HEK293 (cell line): ENCODE results near the gene AKAP5.

Source experiments
- GFI1B ChIP-seq: fragments of 450-650 bp; formaldehyde crosslinking; IDR thresholded peaks from 2 replicates; pipeline ENCODE4 v1.5.1; 2016; ENCODE audit warnings: missing biosample characterization, missing genetic modification characterization
- GLI4 ChIP-seq: fragments of 450-650 bp; formaldehyde crosslinking; IDR thresholded peaks from 2 replicates; pipeline ENCODE4 v1.5.1; 2016; ENCODE audit warnings: missing biosample characterization, missing genetic modification characterization
- GLIS2 ChIP-seq: fragments of 450-650 bp; formaldehyde crosslinking; IDR thresholded peaks from 2 replicates; pipeline ENCODE4 v1.5.1; 2016; ENCODE audit warnings: missing biosample characterization, missing genetic modification characterization
- HOXA7 ChIP-seq: sonication (generic); formaldehyde crosslinking; IDR thresholded peaks from 2 replicates; pipeline ENCODE4 v1.8.1; 2022; ENCODE audit warnings: missing genetic modification reagents, borderline replicate concordance
- KLF1 ChIP-seq: fragments of 450-650 bp; formaldehyde crosslinking; IDR thresholded peaks from 2 replicates; pipeline ENCODE4 v1.5.1; 2016; ENCODE audit warnings: missing biosample characterization, missing genetic modification characterization
- KLF10 ChIP-seq: fragments of 450-650 bp; IDR thresholded peaks from 2 replicates; pipeline ENCODE4 v1.5.1; 2018; ENCODE audit warnings: missing biosample characterization, mild to moderate bottlenecking, missing genetic modification characterization
- KLF7 ChIP-seq: fragments of 450-650 bp; formaldehyde crosslinking; IDR thresholded peaks from 2 replicates; pipeline ENCODE4 v1.5.1; 2016; ENCODE audit warnings: missing biosample characterization, missing genetic modification characterization, borderline replicate concordance
- PRDM1 ChIP-seq: fragments of 450-650 bp; formaldehyde crosslinking; IDR thresholded peaks from 2 replicates; pipeline ENCODE4; 2016; ENCODE audit warnings: missing biosample characterization, missing genetic modification characterization
- SCRT1 ChIP-seq: fragments of 450-650 bp; formaldehyde crosslinking; IDR thresholded peaks from 2 replicates; pipeline ENCODE4 v1.5.1; 2016; ENCODE audit warnings: missing biosample characterization, missing genetic modification characterization, borderline replicate concordance
- SCRT2 ChIP-seq: fragments of 450-650 bp; formaldehyde crosslinking; IDR thresholded peaks from 2 replicates; pipeline ENCODE4 v1.5.1; 2016; ENCODE audit warnings: missing biosample characterization, missing genetic modification characterization
- SP2 ChIP-seq: fragments of 450-650 bp; formaldehyde crosslinking; IDR thresholded peaks from 2 replicates; pipeline ENCODE4 v1.5.1; 2016; ENCODE audit warnings: missing biosample characterization, missing genetic modification characterization
- ZBTB20 ChIP-seq: fragments of 450-650 bp; formaldehyde crosslinking; IDR thresholded peaks from 2 replicates; pipeline ENCODE4 v1.5.1; 2016; ENCODE audit warnings: missing biosample characterization, missing genetic modification characterization
- ZFP37 ChIP-seq: fragments of 450-650 bp; formaldehyde crosslinking; IDR thresholded peaks from 2 replicates; pipeline ENCODE4 v1.5.1; 2016; ENCODE audit warnings: missing biosample characterization, missing genetic modification characterization
- ZNF146 ChIP-seq: fragments of 450-650 bp; formaldehyde crosslinking; IDR thresholded peaks from 2 replicates; pipeline ENCODE4 v1.5.1; 2016; ENCODE audit warnings: missing biosample characterization, missing genetic modification characterization
- ZNF223 ChIP-seq: fragments of 450-650 bp; formaldehyde crosslinking; IDR thresholded peaks from 2 replicates; pipeline ENCODE4 v1.5.1; 2016; ENCODE audit warnings: missing biosample characterization, missing genetic modification characterization
- ZNF311 ChIP-seq: fragments of 450-650 bp; formaldehyde crosslinking; IDR thresholded peaks from 2 replicates; pipeline ENCODE4 v1.5.1; 2017; ENCODE audit warnings: missing biosample characterization, missing genetic modification characterization, borderline replicate concordance
- ZNF366 ChIP-seq: fragments of 450-650 bp; formaldehyde crosslinking; conservative IDR thresholded peaks from 2 replicates; pipeline ENCODE4 v1.5.1; 2016; ENCODE audit warnings: missing biosample characterization, missing genetic modification characterization
- ZNF555 ChIP-seq: fragments of 450-650 bp; formaldehyde crosslinking; conservative IDR thresholded peaks from 2 replicates; pipeline ENCODE4 v1.5.1; 2017; ENCODE audit warnings: missing biosample characterization, mild to moderate bottlenecking, missing genetic modification characterization, inconsistent platforms
- ZNF707 ChIP-seq: fragments of 450-650 bp; formaldehyde crosslinking; IDR thresholded peaks from 2 replicates; pipeline ENCODE4 v1.5.1; 2016; ENCODE audit warnings: missing biosample characterization, missing genetic modification characterization
- TF ChIP-seq, protein P1 (sequence below): fragments of 450-650 bp; formaldehyde crosslinking; IDR thresholded peaks from 2 replicates; pipeline ENCODE4 v1.5.1; 2016; ENCODE audit warnings: missing biosample characterization, missing genetic modification characterization
- TF ChIP-seq, protein P2 (sequence below): fragments of 450-650 bp; formaldehyde crosslinking; IDR thresholded peaks from 2 replicates; pipeline ENCODE4 v1.5.1; 2017; ENCODE audit warnings: missing biosample characterization, missing genetic modification characterization
- TF ChIP-seq, protein P3 (sequence below): fragments of 450-650 bp; IDR thresholded peaks from 2 replicates; pipeline ENCODE4 v1.5.1; 2018; ENCODE audit warnings: missing biosample characterization, mild to moderate bottlenecking, missing genetic modification characterization
- TF ChIP-seq, protein P4 (sequence below): fragments of 450-650 bp; formaldehyde crosslinking; IDR thresholded peaks from 2 replicates; pipeline ENCODE4 v1.5.1; 2016; ENCODE audit warnings: missing biosample characterization, missing genetic modification characterization
- TF ChIP-seq, protein P5 (sequence below): fragments of 450-650 bp; formaldehyde crosslinking; IDR thresholded peaks from 2 replicates; pipeline ENCODE4 v1.5.1; 2016; ENCODE audit warnings: missing biosample characterization, missing genetic modification characterization, borderline replicate concordance
- TF ChIP-seq, protein P6 (sequence below): fragments of 450-650 bp; formaldehyde crosslinking; IDR thresholded peaks from 2 replicates; pipeline ENCODE4 v1.5.1; 2016; ENCODE audit warnings: missing biosample characterization, missing genetic modification characterization

The AKAP5 gene

DNA sequence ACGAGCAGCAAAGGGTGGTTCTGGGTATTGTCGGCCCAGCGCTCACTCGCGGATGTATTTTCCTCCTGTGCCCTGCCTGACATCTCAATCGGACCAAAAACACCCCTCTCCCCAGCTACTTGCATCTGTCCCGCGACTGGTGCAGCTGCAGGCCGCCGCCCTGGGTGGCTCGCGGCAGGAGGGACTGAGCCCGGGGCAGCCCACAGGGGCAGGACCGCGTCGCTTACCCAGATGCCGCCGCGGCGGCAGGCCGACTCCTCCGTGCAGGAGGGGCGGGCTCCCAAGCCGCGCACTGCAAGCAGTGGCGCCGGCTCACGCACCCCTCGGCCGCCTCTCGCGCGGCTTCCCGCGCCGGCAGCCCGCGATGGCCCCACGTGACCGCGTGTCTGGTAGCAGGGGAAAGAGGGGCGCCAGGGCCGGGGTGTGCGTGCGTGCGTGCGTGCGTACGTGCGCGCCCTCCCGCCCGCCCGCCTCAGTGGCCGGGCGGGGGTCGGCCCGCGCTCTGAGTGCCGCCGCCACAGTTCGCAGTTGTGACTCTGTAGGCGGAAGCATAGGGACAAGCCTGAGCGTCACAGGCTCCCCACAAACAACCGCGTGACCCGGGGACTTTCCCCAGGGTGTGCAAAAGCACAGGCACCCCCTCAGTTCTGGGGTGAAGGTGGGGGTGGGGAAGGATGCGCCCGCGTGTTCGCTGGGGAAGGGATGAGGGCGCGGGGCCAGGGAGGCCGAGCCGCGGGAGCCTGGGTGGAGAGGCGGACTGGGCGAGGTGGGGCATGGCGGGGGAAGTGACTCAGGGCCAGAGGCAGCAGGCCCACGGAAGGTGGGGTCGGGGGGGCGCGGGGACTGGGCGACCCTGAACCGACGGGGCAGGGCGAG lies 38.4 kb downstream of the AKAP5 start, which contains the start of gene ZBTB25 (continued):
- TF ChIP-seq, protein P1, sequence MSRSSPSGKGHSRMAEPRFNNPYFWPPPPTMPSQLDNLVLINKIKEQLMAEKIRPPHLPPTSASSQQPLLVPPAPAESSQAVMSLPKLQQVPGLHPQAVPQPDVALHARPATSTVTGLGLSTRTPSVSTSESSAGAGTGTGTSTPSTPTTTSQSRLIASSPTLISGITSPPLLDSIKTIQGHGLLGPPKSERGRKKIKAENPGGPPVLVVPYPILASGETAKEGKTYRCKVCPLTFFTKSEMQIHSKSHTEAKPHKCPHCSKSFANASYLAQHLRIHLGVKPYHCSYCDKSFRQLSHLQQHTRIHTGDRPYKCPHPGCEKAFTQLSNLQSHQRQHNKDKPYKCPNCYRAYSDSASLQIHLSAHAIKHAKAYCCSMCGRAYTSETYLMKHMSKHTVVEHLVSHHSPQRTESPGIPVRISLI (tag by site-specific recombination): no peak
- 0 out of 2 replicates have a peak, but pooled peaks have one; percentile 39 for TF ChIP-seq KLF10 (tag by site-specific recombination)
- no peak for TF ChIP-seq HOXA7
- no peak for TF ChIP-seq SCRT1 (tag by site-specific recombination)
- peak; percentile 72 for TF ChIP-seq SP2 (tag by site-specific recombination)
- TF ChIP-seq, protein P2, sequence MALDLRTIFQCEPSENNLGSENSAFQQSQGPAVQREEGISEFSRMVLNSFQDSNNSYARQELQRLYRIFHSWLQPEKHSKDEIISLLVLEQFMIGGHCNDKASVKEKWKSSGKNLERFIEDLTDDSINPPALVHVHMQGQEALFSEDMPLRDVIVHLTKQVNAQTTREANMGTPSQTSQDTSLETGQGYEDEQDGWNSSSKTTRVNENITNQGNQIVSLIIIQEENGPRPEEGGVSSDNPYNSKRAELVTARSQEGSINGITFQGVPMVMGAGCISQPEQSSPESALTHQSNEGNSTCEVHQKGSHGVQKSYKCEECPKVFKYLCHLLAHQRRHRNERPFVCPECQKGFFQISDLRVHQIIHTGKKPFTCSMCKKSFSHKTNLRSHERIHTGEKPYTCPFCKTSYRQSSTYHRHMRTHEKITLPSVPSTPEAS (tag by site-specific recombination): peak; percentile 35; the same call in 1 of the 2 replicates
- TF ChIP-seq, protein P3, sequence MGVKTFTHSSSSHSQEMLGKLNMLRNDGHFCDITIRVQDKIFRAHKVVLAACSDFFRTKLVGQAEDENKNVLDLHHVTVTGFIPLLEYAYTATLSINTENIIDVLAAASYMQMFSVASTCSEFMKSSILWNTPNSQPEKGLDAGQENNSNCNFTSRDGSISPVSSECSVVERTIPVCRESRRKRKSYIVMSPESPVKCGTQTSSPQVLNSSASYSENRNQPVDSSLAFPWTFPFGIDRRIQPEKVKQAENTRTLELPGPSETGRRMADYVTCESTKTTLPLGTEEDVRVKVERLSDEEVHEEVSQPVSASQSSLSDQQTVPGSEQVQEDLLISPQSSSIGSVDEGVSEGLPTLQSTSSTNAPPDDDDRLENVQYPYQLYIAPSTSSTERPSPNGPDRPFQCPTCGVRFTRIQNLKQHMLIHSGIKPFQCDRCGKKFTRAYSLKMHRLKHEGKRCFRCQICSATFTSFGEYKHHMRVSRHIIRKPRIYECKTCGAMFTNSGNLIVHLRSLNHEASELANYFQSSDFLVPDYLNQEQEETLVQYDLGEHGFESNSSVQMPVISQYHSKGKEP (tag by site-specific recombination): peak; percentile 44; the same call in 1 of the 2 replicates
- TF ChIP-seq ZFP37 (tag by site-specific recombination): peak; percentile 38; the same call in 1 of the 2 replicates
- TF ChIP-seq ZNF366 (tag by site-specific recombination): no peak; the same call in 1 of the 2 replicates
- peak; percentile 79; the same call in 1 of the 2 replicates for TF ChIP-seq GLI4 (tag by site-specific recombination)
- TF ChIP-seq GLIS2 (tag by site-specific recombination): peak; percentile 26; the same call in 1 of the 2 replicates
- TF ChIP-seq KLF1 (tag by site-specific recombination): peak; percentile 80; the same call in 1 of the 2 replicates
- TF ChIP-seq ZNF146 (tag by site-specific recombination): 0 out of 2 replicates have a peak, but pooled peaks have one; percentile 17
- TF ChIP-seq, protein P4, sequence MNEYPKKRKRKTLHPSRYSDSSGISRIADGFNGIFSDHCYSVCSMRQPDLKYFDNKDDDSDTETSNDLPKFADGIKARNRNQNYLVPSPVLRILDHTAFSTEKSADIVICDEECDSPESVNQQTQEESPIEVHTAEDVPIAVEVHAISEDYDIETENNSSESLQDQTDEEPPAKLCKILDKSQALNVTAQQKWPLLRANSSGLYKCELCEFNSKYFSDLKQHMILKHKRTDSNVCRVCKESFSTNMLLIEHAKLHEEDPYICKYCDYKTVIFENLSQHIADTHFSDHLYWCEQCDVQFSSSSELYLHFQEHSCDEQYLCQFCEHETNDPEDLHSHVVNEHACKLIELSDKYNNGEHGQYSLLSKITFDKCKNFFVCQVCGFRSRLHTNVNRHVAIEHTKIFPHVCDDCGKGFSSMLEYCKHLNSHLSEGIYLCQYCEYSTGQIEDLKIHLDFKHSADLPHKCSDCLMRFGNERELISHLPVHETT: no peak
- TF ChIP-seq, protein P5, sequence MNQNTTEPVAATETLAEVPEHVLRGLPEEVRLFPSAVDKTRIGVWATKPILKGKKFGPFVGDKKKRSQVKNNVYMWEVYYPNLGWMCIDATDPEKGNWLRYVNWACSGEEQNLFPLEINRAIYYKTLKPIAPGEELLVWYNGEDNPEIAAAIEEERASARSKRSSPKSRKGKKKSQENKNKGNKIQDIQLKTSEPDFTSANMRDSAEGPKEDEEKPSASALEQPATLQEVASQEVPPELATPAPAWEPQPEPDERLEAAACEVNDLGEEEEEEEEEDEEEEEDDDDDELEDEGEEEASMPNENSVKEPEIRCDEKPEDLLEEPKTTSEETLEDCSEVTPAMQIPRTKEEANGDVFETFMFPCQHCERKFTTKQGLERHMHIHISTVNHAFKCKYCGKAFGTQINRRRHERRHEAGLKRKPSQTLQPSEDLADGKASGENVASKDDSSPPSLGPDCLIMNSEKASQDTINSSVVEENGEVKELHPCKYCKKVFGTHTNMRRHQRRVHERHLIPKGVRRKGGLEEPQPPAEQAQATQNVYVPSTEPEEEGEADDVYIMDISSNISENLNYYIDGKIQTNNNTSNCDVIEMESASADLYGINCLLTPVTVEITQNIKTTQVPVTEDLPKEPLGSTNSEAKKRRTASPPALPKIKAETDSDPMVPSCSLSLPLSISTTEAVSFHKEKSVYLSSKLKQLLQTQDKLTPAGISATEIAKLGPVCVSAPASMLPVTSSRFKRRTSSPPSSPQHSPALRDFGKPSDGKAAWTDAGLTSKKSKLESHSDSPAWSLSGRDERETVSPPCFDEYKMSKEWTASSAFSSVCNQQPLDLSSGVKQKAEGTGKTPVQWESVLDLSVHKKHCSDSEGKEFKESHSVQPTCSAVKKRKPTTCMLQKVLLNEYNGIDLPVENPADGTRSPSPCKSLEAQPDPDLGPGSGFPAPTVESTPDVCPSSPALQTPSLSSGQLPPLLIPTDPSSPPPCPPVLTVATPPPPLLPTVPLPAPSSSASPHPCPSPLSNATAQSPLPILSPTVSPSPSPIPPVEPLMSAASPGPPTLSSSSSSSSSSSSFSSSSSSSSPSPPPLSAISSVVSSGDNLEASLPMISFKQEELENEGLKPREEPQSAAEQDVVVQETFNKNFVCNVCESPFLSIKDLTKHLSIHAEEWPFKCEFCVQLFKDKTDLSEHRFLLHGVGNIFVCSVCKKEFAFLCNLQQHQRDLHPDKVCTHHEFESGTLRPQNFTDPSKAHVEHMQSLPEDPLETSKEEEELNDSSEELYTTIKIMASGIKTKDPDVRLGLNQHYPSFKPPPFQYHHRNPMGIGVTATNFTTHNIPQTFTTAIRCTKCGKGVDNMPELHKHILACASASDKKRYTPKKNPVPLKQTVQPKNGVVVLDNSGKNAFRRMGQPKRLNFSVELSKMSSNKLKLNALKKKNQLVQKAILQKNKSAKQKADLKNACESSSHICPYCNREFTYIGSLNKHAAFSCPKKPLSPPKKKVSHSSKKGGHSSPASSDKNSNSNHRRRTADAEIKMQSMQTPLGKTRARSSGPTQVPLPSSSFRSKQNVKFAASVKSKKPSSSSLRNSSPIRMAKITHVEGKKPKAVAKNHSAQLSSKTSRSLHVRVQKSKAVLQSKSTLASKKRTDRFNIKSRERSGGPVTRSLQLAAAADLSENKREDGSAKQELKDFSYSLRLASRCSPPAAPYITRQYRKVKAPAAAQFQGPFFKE (tag by site-specific recombination): 0 out of 2 replicates have a peak, but pooled peaks have one; percentile 73
- TF ChIP-seq KLF7 (tag by site-specific recombination): peak; percentile 55; the same call in 1 of the 2 replicates
- peak; percentile 69 for TF ChIP-seq ZBTB20 (tag by site-specific recombination)
- no peak for TF ChIP-seq ZNF311 (tag by site-specific recombination)
- no peak for TF ChIP-seq GFI1B (tag by site-specific recombination)
- no peak for TF ChIP-seq SCRT2 (tag by site-specific recombination)
- TF ChIP-seq, protein P6, sequence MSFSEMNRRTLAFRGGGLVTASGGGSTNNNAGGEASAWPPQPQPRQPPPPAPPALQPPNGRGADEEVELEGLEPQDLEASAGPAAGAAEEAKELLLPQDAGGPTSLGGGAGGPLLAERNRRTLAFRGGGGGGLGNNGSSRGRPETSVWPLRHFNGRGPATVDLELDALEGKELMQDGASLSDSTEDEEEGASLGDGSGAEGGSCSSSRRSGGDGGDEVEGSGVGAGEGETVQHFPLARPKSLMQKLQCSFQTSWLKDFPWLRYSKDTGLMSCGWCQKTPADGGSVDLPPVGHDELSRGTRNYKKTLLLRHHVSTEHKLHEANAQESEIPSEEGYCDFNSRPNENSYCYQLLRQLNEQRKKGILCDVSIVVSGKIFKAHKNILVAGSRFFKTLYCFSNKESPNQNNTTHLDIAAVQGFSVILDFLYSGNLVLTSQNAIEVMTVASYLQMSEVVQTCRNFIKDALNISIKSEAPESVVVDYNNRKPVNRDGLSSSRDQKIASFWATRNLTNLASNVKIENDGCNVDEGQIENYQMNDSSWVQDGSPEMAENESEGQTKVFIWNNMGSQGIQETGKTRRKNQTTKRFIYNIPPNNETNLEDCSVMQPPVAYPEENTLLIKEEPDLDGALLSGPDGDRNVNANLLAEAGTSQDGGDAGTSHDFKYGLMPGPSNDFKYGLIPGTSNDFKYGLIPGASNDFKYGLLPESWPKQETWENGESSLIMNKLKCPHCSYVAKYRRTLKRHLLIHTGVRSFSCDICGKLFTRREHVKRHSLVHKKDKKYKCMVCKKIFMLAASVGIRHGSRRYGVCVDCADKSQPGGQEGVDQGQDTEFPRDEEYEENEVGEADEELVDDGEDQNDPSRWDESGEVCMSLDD (tag by site-specific recombination): no peak; the same call in none of the 2 replicates
- no peak for TF ChIP-seq ZNF707 (tag by site-specific recombination)
- TF ChIP-seq ZNF223 (tag by site-specific recombination): no peak
- no peak for TF ChIP-seq PRDM1
- TF ChIP-seq ZNF555: no peak
